HepG2 (cell line): ENCODE measurements around the gene CD164L2. TPM values are rescaled to one million over a fixed set of nuclear protein-coding genes. Genes with fewer than 3 reads are reported as not detected.

Source experiments
- ATAC-seq: fragments of 200-7000 bp; cut with Tn5 transposase; 3 replicates; pipeline ENCODE4 v1.9.1; 2020; ENCODE audit warnings: mild to moderate bottlenecking, moderate library complexity
- BruUV-seq: library from RNA; stranded (reverse); fragments of 400-500 nt; replicated peaks from 2 replicates; lab custom pipeline; 2021; lab: Mats Ljungman, UMichigan
- CTCF ChIA-PET: fragments of 300-600 bp; formaldehyde crosslinking; extraction: SDS; loops from one replicate; lab custom pipeline; 2021; ENCODE audit warnings: low total read pairs, inconsistent platforms, low intra/inter-chr PET ratio; lab: Yijun Ruan, JAX
- POLR2A ChIA-PET: fragments of 350-600 bp; sonication (Branson Sonifier 250); formaldehyde crosslinking; loops from one replicate; lab custom pipeline; 2020; ENCODE audit warnings: antibody characterized with exemption, inconsistent platforms; lab: Yijun Ruan, JAX
- DNase-seq: peaks from one replicate; pipeline ENCODE4 v3.0.0-alpha.2; 2015; ENCODE audit warnings: low spot score
- FAIRE-seq: peaks from 3 replicates; lab custom pipeline; 2011; peaks lifted over from hg19 to GRCh38; lab: Jason Lieb, UNC
- H2AFZ ChIP-seq: one replicate; pipeline ENCODE4 v1.6.1; 2011; ENCODE audit warnings: low read length, inconsistent platforms
- H3K27ac ChIP-seq: fragments of 300-600 bp; 3 replicates; pipeline ENCODE4 v1.8.0; 2011; ENCODE audit warnings: mixed run types, mild to moderate bottlenecking, mixed read lengths, low read length, inconsistent platforms; ENCODE audit not compliant: insufficient read depth; ENCODE audit errors: extremely low read length
- H3K27me3 ChIP-seq, 2 experiments: fragments of 200-600 bp in 1 of 2; 2 replicates in 1 of 2; 3 replicates in 1 of 2; pipeline versions ENCODE4 v1.6.0 to v1.8.0; 2011; ENCODE audit warnings: low read length in 2 of 2, mild to moderate bottlenecking in 2 of 2, moderate library complexity in 2 of 2, inconsistent platforms in 1 of 2; ENCODE audit not compliant: insufficient read depth in 2 of 2, control insufficient read depth in 1 of 2
- H3K36me3 ChIP-seq, 2 experiments: fragments of 200-600 bp in 1 of 2; replicated peaks in 1 of 2; 2 replicates in 1 of 2; 3 replicates in 1 of 2; pipeline versions ENCODE4 v1.5.1 to v1.8.0; 2011; ENCODE audit warnings: low read length in 2 of 2, inconsistent platforms in 1 of 2; ENCODE audit not compliant: insufficient read depth in 2 of 2, control insufficient read depth in 1 of 2
- H3K4me1 ChIP-seq: 2 replicates; pipeline ENCODE4 v1.5.1; 2012; ENCODE audit warnings: low read length, inconsistent platforms; ENCODE audit not compliant: insufficient read depth
- H3K4me2 ChIP-seq: 2 replicates; pipeline ENCODE4 v1.6.0; 2011; ENCODE audit warnings: low read depth, low read length, inconsistent platforms
- H3K4me3 ChIP-seq, 3 experiments: fragments of 200-600 bp in 1 of 3; sonication (generic), shearing (Covaris generic) in 1 of 3; replicated peaks in 1 of 3; 2 replicates each; pipeline ENCODE4 v1.5.1; 2011 to 2016; ENCODE audit warnings: low read length in 3 of 3, inconsistent platforms in 2 of 3, low read depth in 2 of 3, mild to moderate bottlenecking in 2 of 3, control low read depth in 1 of 3, mixed read lengths in 1 of 3; ENCODE audit not compliant: insufficient read depth in 1 of 3
- H3K79me2 ChIP-seq: one replicate; pipeline ENCODE4 v1.6.1; 2011; ENCODE audit warnings: low read length, inconsistent platforms; ENCODE audit not compliant: insufficient read depth
- H3K9ac ChIP-seq: 2 replicates; pipeline ENCODE4 v1.6.0; 2011; ENCODE audit warnings: mild to moderate bottlenecking, low read depth, low read length, inconsistent platforms; ENCODE audit not compliant: insufficient read depth
- H3K9me3 ChIP-seq: 2 replicates; pipeline ENCODE4 v1.5.1; 2012; ENCODE audit warnings: mild to moderate bottlenecking, low read length
- H4K20me1 ChIP-seq: 2 replicates; pipeline ENCODE4 v1.6.0; 2011; ENCODE audit warnings: inconsistent platforms, mild to moderate bottlenecking, low read length, moderate library complexity; ENCODE audit not compliant: insufficient read depth
- ATAD3A ChIP-seq: sonication (generic); formaldehyde crosslinking; IDR thresholded peaks from 2 replicates; pipeline ENCODE4 v1.4.0; 2020; ENCODE audit warnings: missing genetic modification reagents
- ELK4 ChIP-seq: sonication (generic); formaldehyde crosslinking; IDR thresholded peaks from 2 replicates; pipeline ENCODE4 v1.9.0; 2021; ENCODE audit warnings: missing genetic modification reagents, borderline replicate concordance
- NCOA1 ChIP-seq: sonication (generic); formaldehyde crosslinking; IDR thresholded peaks from 2 replicates; pipeline ENCODE4 v1.9.0; 2021; ENCODE audit warnings: missing genetic modification reagents
- POLR2AphosphoS5 ChIP-seq: IDR thresholded peaks from 2 replicates; pipeline ENCODE4 v1.6.1; 2012; ENCODE audit warnings: low read depth, low read length
- RXRA ChIP-seq: sonication (generic); formaldehyde crosslinking; IDR thresholded peaks from 2 replicates; pipeline ENCODE4 v1.5.1; 2020; ENCODE audit warnings: missing genetic modification reagents
- SNAI1 ChIP-seq: sonication (generic); formaldehyde crosslinking; IDR thresholded peaks from 2 replicates; pipeline ENCODE4 v1.5.0; 2020; ENCODE audit warnings: mild to moderate bottlenecking, missing genetic modification reagents, borderline replicate concordance
- STAG1 ChIP-seq: sonication (generic); formaldehyde crosslinking; IDR thresholded peaks from 2 replicates; pipeline ENCODE4 v1.4.0; 2020; ENCODE audit warnings: missing genetic modification reagents
- ZFX ChIP-seq: sonication (generic); formaldehyde crosslinking; IDR thresholded peaks from 2 replicates; pipeline ENCODE4 v1.4.0; 2020; ENCODE audit warnings: mild to moderate bottlenecking, low read depth, missing genetic modification reagents, moderate library complexity
- ZNF574 ChIP-seq: sonication (generic); formaldehyde crosslinking; IDR thresholded peaks from 2 replicates; pipeline ENCODE4 v1.4.0; 2020; ENCODE audit warnings: missing genetic modification reagents
- WGBS: methylation state at CpG from one replicate; pipeline ENCODE4 v1.1.6; 2017; ENCODE audit warnings: low lambda C conversion rate; 5-methylcytosine and 5-hydroxymethylcytosine counted together
- in situ Hi-C: cut with HindIII; loops from 2 replicates; pipeline ENCODE4 v1.10.0; 2017; ENCODE audit warnings: low pct_unique_long_range_greater_than_20kb; ENCODE audit not compliant: extremely low pct_ligation_motif_present
- intact Hi-C: fragments of 100-400 bp; cut with micrococcal nuclease; formaldehyde crosslinking; loops from one replicate; pipeline ENCODE4 v1.10.0; 2022; ENCODE audit not compliant: unreplicated experiment
- polyA plus RNA-seq, 8 experiments: library from polyadenylated mRNA; depleted of rRNA in 3 of 8; stranded (reverse) in 7 of 8; unstranded in 1 of 8; fragments of >200 nt; fragmentation: Illumina TruSeq in 4 of 8; extraction: Trizol in 4 of 8; gene quantifications; 2 replicates each; pipeline versions ENCODE4 v1.2.1 to v1.2.3, GENCODE V29; 2011 to 2016; ENCODE audit warnings: low read depth in 4 of 8, missing spikeins in 1 of 8, mixed read lengths in 1 of 8; ENCODE audit not compliant: insufficient read depth in 1 of 8
- total RNA-seq, 5 experiments: library from RNA; depleted of rRNA; stranded (reverse); fragments of >200 nt; fragmentation: Illumina TruSeq; extraction: Trizol; gene quantifications; 2 replicates each; pipeline ENCODE4 v1.2.3, GENCODE V29; 2016; ENCODE audit warnings: low read depth in 1 of 5

CD164L2 gene
- total and polyA plus RNA-seq, 2 of the 13 experiments (the other 11 are each of a cell fraction or from before 2014, with no cell fraction given), result not detected

- no TSS peak for BruUV-seq
- CTCF ChIA-PET, result no interaction called here
- no peak overlapping the region for H3K9ac ChIP-seq
- POLR2A ChIA-PET, result no interaction called here
- no peak overlapping the region for H3K4me3 ChIP-seq
- H3K4me2 ChIP-seq, result no peak overlapping the region
- H3K79me2 ChIP-seq, result no peaks in the 10 kb centered on the region
- no peak for FAIRE-seq
- H2AFZ ChIP-seq, result no peak overlapping the region
- peaks cover 3 to 23% of the 10 kb centered on the region in 2 experiments; a peak in 3 of 5 replicates for H3K27me3 ChIP-seq
- in situ Hi-C loops, result no loop called here
- WGBS, result 67% methylated on average over 9 of the region's 13 CpGs
- intact Hi-C loops, result no loop called here
- no peak for ATAC-seq
- no peaks in the 10 kb centered on the region for H3K36me3 ChIP-seq
- H3K27ac ChIP-seq, result no peak overlapping the region
- H4K20me1 ChIP-seq, result no peaks in the 10 kb centered on the region
- H3K9me3 ChIP-seq, result no peaks in the 10 kb centered on the region
- no peak for DNase-seq
- TF ChIP-seq POLR2AphosphoS5, result no peak
- TF ChIP-seq STAG1 (CRISPR knock-in tag), result peak; percentile 23; the same call in 1 of the 2 replicates
- H3K4me1 ChIP-seq, result peaks cover 27% of the 10 kb centered on the region
Observed at GRCh38 chr1:27368869-27369582, 14.1 kb downstream of the CD164L2 start.

GRCh38 chr1:27367160-27367650 lies 15.9 kb downstream of the CD164L2 start:
- FAIRE-seq (no peak), DNase-seq (no peak), ATAC-seq (peak; percentile 25)
- ChIA-PET POLR2A (interaction anchor here (2.0 to 3.2 kb wide), 2 partner anchors 18 to 25 kb away, joined by 6 to 20 read pairs; partner anchors contain the start of gene SYTL1), CTCF (no interaction called here)
- Histone ChIP-seq H3K27ac (no peak overlapping the region), H3K36me3 (no peaks in the 10 kb centered on the region), H3K4me1 (peaks cover 27% of the 10 kb centered on the region), H3K79me2 (no peaks in the 10 kb centered on the region), H3K4me2 (peak overlapping the region; percentile 84), H2AFZ (peak overlapping the region; percentile 58), H3K27me3 (peaks cover 3 to 16% of the 10 kb centered on the region in 2 experiments; a peak in 3 of 5 replicates), H3K9ac (peak overlapping the region; percentile 66; the same call in 1 of the 2 replicates), H4K20me1 (no peaks in the 10 kb centered on the region), H3K9me3 (no peaks in the 10 kb centered on the region), H3K4me3 (peak overlapping the region; percentile 64 to 84 (median 84))
- in situ Hi-C loops, result no loop called here
- 20% methylated on average over 3 of the region's 8 CpGs for WGBS
- BruUV-seq, result no TSS peak
- intact Hi-C loops, result no loop called here
- TF ChIP-seq NCOA1 (0 out of 2 replicates have a peak, but pooled peaks have one; percentile 39), ELK4 (CRISPR knock-in tag) (no peak), ATAD3A (CRISPR knock-in tag) (no peak), SNAI1 (CRISPR knock-in tag) (no peak), ZFX (CRISPR knock-in tag) (0 out of 2 replicates have a peak, but pooled peaks have one; percentile 1), ZNF574 (CRISPR knock-in tag) (no peak), RXRA (0 out of 2 replicates have a peak, but pooled peaks have one; percentile 15)
